ENCODE results near the gene XNDC1N.
A peak's percentile ranks its signal among the peaks of the same experiment; 100 is the strongest.
"Not testable (repeated sequence)": the region's sequence is repeated elsewhere in the genome, so short reads cannot be mapped to it uniquely, and the experiment has no call there.

Gene XNDC1N

DNA sequence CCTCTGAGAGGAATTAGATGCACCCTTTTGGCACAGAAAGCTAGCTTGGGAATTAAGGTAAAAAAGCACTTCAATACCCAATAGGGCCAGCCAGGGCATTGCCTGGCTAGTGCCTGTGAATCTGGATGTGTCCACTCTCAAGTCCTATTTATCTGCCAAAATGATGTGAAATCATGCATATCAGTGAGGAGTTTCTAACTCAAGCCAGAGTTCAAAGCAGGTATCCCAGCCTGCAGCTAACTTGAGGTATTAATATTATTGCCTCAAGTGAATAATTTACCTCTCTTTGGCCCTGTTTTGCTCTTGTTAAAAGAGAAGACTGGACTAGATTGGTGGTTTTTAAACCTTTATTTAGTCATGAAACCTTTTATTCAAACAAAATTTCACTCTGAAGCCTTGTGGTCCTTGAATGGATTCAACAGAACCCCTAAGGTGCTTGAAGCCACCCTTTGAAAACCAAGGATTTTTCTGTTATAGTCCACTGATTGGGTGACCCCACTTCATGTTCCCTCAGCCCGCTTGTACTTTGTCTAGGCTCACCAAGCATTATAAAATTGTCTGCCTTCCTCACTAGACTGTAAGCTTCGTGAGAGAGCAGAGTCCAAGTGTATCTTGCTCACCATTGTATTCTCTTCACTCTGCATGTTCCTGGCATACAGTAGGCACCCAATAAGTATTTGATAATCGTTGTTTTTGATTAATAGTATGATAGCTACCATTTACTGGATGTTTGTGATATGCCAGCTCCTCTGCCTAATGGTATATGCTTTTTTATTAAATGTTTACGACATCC, 4.9 kb upstream of the XNDC1N start:
- no peak for DNase-seq (ENCODE audit: low spot score)

DNA sequence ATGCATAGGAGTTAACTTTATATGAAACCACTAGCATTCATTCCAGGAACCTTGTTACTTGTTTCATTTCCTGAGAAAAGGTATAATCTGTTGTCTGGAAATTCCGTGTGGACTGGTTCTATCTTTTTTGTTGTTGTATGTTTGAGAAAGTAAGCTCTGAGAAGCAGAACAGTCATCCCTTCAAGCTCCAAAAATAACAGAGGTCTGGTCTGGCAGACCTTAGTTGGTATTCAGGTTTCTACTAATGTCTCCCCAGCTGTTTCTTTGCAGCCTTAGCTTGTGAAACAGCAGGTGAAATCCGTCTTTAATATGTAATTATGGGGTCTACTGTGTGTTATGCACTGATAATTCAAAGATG, 2.8 kb upstream of the XNDC1N start:
- DNase-seq (ENCODE audit: low spot score), result no peak

DNA sequence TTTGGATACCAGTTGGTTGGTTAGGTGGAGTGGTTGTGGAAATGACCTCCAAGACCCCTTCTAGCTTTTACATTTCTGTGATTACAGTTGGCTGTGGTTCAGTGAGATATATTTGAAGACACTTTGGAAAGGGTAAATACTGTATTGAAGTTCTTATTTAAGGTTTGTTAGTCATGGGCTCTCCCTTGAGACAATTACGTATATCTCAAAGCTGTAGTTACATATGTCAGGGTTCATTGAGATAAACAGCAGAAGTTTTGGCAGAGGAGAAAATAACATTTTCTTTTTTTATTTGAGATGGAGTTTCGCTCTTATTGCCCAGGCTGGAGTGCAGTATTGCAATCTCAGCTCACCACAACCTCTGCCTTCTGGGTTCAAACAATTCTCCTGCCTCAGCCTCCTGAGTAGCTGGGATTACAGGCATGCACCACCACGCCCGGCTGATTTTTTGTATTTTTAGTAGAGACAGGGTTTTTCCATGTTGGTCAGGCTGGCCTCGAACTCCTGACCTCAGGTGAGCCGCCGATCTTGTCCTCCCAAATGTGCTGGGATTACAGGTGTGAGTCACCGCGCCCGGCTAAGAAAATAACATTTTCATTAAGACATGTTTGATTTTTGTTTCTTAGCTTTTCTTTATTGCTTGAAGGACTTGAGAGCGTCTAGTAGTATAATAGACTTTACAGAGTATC, 2.3 kb upstream of the XNDC1N start:
- DNase-seq (ENCODE audit: low spot score), result no peak

DNA sequence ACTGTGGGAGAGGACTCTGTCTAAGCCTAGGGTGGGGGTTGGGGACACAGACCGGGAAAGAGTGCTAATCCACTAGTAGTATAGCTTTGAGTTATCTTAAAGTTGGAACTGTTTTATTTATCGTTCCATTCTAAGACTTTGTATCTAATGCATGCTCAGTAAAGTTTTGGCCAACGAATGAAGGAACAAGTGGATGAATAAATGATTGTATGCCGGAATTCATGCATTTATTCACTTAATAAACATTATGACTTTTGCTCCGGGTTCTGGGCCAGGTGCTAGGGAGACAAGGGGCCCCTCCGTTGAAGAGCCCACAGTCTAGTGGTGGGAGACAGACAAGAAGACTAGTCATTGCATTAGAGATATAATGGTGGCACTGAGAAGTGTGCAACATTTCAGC, 1.1 kb upstream of the XNDC1N start:
- DNase-seq (ENCODE audit: low spot score), result no peak

DNA sequence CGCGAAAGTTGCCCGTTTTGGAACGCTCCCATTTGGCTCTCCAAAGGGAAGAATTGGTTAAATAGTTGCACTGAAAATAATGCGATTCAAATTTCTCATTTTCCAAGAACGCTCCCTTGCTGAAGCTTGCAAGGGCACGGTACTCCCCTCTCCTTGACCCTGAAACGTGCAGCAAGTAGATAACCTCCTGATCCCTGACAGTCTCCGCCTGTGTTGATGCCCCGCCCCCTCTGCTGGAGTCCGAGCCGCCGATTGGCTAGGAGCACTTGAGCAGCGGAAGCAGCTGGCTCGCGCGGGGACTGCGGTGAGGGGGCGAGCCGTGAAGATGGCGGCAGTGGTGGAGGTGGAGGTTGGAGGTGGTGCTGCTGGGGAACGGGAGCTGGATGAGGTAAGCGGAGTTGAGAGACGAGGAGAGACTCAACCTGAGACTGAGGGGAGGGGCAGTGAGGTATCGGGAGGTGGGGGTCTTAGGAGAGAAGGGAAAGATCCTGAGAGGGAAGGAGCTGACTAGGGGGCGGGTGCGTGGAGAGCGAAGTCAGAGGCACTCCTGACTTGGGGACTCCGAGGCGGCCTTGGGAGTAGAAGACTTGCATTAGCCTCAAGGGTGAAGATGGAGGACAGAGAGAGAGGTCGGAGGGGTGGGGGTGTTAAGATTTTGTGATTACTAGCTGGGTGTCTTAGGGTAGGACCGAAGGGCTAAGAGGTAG, 496 bp upstream of the XNDC1N start, which contains the start of gene RNF121:
TSS of gene RNF121 (plus strand) at position 310 of the 707 bp plus-strand sequence. CDS start at position 326, 16 bp downstream.
- peak; percentile 97 for DNase-seq (ENCODE audit: low spot score)

DNA sequence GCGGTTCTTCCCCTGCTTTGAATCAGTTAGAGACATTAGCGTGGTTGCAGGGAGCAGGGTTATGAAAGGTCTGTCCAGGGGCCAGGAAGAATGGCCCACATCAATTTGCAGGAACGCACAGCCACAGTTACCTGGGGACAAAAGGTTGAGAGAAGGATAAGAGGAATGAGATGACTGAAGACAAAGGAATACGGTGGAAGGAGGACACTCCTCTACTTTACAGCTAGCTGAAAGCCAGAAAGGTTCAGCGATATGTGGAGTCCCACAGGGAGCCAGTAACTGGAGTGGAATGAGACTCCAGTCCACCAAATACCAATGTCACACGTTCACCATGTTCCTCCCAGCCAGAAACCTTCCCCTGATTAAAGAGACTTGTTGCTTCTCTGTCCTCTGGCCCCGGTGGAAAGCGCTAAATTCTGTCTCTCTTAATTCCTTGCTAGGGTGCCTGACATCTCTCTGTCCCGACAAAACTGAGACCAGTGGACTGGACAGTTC, 10.7 kb downstream of the XNDC1N start:
- DNase-seq (ENCODE audit: low spot score), result no peak

DNA sequence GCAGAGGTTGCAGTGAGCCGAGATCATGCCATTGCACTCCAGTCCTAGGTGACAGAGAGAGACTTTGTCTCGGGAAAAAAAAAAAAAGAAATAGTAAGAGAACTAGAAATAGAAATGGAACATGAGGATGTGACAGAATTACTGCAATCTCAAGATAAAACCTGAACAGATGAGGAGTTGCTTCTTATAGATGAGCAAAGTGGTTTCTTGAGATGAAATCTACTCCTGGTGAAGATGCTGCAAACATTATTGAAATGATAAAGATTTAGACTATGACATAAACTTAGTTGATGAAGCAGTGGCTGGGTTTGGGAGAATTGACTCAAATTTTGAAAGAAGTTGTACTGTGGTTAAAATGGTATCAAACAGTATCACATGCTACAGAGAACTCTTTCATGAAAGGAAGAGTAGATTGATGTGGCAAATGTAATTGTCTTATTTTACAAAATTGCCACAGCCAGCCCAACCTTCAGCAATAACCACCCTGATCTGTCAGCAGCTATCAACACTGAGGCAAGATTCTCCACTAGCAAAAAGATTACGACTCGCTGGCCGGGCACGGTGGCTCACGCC, 13.7 kb downstream of the XNDC1N start:
- DNase-seq (ENCODE audit: low spot score), result no peak

DNA sequence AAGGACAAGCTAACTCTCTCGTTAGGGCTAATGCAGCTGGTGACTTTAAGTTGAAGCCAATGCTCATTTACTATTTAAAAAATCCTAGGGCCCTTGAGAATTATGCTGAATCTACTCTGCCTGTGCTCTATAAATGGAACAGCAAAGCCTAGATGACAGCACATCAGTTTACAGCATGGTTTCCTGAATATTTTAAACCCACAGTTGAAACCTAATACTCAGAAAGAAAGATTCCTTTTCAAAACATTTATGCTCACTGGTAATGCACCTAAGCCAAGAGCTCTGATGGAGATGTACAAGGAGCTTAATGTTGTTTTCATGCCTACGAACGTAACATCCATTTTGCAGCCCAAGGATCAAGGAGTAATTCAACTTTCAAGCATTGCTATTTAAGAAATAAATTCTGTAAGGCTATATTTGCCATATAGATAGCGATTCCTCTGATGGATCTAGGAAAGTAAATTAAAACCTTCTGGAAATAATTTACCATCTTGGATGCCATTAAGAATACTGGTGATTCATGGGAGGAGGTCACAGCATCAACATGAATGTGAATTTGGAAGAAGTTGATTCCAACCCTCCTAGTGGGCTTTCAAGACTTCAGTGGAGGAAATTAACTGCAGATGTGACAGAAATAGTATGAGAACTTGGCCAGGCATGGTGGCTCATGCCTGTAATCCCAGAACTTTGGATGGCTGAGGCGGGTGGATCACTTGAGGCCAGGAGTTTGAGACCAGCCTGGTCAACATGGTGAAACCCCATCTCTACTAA, 14.5 kb downstream of the XNDC1N start:
- DNase-seq (ENCODE audit: low spot score), result no peak

DNA sequence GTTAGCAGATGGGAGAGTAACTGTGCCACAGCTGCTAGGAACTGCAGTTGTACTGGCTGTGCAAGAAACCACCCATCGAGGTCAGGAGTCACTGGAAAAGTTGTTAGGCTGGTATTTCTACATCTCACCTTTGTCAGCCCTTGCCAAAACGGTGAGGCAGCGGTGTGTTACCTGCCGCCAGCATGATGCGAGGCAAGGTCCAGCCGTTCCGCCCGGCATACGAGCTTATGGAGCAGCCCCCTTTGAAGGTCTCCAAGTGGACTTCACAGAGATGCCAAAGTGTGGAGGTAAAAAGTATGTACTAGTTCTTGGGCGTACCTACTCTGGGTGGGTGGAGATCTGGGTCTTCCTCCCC, 16.4 kb downstream of the XNDC1N start:
- not testable (repeated sequence) for DNase-seq (ENCODE audit: low spot score)

DNA sequence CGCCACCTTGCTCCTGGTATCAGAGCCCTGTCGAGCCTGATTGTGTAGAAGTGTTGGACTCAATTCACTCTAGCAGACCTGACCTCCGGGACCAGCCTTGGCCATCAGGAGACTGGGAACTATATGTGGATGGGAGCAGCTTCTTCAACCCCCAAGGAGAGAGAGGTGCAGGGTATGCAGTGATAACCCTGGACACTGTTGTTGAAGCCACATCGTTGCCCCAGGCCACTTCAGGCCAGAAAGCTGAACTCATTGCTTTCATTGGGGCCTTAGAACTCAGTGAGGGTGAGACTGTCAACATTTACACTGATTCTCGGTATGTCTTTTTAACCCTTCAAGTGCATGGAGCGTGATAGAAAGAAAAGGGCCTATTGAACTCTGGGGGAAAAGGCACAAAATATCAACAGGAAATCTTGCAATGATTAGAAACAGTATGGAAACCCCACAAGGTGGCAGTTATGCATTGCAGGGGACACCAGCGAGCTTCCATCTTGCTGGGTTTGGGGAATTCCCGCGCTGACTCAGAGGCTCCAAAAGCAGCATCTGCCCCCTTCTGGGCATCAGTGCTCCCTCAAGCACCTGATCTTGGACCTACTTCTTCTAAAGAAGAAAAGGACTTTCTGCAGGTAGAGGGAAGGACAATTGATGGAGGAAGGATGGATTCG, 16.9 kb downstream of the XNDC1N start:
- not testable (repeated sequence) for DNase-seq (ENCODE audit: low spot score)

DNA sequence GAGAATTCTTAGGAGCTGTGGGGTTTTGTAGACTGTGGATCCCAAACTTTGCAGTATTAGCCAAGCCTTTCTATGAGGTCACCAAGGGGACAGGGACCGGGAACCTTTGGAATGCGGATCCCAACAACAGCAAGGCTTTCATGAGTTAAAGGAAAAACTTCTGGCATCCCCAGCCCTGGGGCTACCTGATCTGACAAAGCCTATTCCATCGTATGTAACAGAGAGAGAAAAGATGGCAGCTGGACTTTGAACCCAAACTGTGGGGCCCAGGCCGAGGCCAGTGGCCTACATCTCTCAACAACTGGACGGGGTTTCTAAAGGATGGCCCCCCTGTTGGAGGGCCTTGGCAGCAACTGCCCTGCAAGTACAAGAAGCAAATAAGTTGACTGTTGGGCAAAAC, 17.6 kb downstream of the XNDC1N start:
- DNase-seq (ENCODE audit: low spot score), result not testable (repeated sequence)

DNA sequence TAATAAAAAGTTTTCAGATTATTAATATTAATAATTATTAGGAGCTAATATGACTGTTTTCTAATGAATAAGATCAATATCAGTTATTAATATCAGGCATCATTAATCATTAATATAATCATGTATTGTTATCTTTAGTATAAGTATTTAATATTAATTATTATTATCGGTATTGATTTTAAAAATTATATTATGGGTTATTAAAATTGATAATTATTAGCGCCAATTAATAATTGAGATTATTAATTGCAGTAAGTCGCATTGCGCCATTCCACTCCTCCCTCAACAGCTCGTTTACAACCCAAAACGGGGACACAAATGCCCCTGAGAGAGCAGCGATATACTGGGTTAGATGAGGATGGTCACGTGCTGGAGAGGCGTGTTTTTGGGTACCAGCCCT, 20.2 kb downstream of the XNDC1N start:
- no peak for DNase-seq (ENCODE audit: low spot score)

DNA sequence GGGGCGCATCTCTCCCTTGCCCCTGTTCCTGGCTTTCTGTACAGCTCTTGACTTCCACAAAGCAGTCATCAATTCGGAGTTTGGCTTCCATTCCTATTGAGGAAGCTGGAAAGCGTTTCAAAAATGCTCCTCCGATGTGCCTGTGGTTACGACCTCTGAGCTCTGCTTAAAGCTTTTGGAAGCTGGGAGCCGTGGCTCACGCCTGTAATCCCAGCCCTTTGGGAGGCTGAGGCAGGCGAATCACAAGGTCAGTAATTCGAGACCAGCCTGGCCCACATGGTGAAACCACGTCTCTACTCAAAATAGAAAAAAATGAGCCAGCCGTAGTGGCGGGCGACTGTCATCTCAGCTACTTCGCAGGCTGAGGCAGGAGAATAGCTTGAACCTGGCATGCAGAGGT, 27.3 kb downstream of the XNDC1N start:
- DNase-seq (ENCODE audit: low spot score), result not testable (repeated sequence)

DNA sequence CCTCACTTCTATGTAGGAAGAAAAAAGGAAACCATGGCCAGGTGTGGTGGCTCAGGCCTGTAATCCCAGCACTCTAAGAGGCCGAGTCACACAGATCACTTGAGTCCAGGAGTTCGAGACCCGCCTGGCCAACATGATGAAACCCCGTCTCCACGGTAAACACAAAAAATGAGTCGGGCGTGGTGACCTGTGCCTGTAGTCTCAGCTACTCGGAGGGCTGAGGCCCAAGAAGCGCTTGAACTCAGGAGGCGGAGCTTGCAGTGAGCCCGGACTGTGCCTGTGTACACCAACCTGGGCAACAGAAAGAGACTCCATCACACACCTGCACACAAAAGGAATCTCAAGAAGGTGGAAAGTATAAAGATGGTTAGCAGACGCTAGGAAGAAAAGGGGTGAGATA, 32.4 kb downstream of the XNDC1N start:
- DNase-seq (ENCODE audit: low spot score), result no peak

DNA sequence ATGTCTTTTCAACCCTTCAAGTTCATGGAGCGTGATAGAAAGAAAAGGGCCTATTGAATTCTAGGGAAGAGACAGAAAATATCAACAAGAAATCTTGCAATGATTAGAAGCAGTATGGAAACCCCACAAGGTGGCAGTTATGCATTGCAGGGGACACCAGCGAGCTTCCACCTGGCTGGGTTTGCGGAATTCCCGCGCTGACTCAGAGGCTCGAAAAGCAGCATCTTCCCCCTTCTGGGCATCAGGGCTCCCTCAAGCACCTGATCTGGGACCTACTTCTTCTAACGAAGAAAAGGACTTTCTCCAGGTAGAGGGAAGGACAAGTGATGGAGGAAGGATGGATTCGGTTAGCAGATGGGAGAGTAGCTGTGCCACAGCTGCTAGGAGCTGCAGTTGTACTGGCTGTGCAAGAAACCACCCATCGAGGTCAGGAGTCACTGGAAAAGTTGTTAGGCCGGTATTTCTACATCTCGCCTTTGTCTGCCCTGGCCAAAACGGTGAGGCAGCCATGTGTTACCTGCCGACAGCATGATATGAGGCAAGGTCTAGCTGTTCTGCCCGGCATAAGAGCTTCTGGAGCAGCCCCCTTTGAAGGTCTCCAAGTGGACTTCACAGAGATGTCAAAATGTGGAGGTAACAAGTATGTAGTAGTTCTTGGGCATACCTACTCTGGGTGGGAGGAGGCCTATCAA, 39.1 kb downstream of the XNDC1N start:
- not testable (repeated sequence) for DNase-seq (ENCODE audit: low spot score)

DNA sequence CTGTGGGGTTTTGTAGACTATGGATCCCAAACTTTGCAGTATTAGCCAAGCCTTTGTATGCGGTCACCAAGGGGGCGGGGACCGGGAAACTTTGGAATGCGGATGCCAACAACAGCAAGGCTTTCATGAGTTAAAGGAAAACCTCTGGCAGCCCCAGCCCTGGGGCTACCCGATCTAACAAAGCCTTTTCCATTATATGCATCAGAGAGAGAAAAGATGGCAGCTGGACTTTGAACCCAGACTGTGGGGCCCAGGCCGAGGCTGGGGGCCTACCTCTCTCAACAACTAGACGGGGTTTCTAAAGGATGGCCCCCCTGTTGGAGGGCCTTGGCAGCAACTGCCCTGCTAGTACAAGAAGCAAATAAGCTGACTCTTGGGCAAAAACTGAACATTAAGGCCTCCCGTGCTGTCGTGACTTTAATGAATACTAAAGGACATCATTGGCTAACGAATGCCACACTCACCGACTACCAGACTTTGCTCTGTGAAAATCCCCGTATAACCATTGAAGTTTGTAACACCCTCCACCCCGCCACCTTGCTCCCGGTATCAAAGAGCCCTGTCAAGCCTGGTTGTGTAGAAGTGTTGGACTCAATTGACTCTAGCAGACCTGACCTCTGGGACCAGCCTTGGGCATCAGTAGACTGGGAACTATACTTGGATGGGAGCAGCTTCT, 39.9 kb downstream of the XNDC1N start:
- DNase-seq (ENCODE audit: low spot score), result not testable (repeated sequence)

DNA sequence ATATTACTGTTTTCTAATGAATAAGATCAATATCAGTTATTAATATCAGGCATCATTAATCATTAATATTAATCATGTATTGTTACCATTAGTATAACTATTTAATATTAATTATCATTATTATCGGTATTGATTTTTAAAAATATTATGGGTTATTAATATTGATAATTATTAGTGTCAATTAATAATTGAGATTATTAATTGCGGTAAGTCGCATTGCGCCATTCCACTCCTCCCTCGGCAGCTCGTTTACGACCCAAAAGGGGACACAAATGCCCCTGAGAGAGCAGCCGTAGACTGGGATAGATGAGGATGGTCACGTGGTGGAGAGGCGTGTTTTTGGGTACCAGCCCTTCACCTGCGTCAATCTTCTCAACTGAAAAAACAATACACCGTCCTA, 42.6 kb downstream of the XNDC1N start:
- DNase-seq (ENCODE audit: low spot score), result not testable (repeated sequence)
